Measurements from ENCODE around the gene COQ5.

DNA sequence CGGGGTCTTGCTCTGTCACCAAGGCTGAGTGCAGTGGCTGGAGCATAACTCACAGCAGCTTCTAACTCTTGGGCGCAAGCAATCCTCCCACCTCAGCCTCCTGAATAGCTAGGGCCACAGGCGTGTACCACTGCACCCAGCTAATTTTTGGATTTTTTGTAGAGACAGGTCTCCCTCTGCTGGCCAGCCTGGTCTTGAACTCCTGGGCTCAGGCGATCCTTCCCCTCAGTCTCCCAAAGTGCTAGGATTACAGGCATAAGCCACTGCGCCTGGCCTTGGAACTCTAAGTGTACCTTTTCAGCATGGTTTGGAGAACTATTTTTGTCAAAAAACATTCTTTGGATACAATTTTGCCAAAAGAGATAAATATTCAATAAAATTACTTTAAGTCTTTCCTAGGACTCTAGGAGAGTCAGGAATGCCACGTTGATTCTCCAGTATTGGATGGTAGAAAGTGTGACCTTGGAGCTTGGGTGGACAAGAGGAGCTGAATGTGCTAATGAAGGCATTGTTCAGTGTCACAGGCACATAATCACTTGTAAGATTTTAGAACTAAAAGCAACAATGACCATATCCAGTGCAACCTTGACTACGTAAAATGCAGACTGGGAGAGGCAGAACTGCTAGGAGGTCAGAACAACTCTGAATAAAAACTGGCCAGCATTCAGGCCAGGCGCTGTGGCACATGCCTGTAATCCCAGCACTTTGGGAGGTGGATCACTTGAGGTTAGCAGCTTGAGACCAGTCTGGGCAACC lies 62.2 kb downstream of the COQ5 start:
- TF ChIP-seq, protein P1, sequence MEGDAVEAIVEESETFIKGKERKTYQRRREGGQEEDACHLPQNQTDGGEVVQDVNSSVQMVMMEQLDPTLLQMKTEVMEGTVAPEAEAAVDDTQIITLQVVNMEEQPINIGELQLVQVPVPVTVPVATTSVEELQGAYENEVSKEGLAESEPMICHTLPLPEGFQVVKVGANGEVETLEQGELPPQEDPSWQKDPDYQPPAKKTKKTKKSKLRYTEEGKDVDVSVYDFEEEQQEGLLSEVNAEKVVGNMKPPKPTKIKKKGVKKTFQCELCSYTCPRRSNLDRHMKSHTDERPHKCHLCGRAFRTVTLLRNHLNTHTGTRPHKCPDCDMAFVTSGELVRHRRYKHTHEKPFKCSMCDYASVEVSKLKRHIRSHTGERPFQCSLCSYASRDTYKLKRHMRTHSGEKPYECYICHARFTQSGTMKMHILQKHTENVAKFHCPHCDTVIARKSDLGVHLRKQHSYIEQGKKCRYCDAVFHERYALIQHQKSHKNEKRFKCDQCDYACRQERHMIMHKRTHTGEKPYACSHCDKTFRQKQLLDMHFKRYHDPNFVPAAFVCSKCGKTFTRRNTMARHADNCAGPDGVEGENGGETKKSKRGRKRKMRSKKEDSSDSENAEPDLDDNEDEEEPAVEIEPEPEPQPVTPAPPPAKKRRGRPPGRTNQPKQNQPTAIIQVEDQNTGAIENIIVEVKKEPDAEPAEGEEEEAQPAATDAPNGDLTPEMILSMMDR (conservative IDR thresholded peaks at IDR 0.05; ENCODE audit: low read depth in 2 of 2): peak; percentile 66 to 72
- TF ChIP-seq EZH2 (IDR thresholded peaks at IDR 0.05; ENCODE audit: low read depth, unreplicated experiment) (no peak), EZH2phosphoT487 (IDR thresholded peaks at IDR 0.05; ENCODE audit: unreplicated experiment) (no peak), STAT1 (IDR thresholded peaks at IDR 0.05; ENCODE audit: unreplicated experiment) (no peak), POLR2AphosphoS5 (IDR thresholded peaks at IDR 0.05; ENCODE audit: low read depth) (no peak), CREB1 (CRISPR knock-in tag; IDR thresholded peaks at IDR 0.05; ENCODE audit: low read depth) (no peak)
- TF ChIP-seq, protein P2, sequence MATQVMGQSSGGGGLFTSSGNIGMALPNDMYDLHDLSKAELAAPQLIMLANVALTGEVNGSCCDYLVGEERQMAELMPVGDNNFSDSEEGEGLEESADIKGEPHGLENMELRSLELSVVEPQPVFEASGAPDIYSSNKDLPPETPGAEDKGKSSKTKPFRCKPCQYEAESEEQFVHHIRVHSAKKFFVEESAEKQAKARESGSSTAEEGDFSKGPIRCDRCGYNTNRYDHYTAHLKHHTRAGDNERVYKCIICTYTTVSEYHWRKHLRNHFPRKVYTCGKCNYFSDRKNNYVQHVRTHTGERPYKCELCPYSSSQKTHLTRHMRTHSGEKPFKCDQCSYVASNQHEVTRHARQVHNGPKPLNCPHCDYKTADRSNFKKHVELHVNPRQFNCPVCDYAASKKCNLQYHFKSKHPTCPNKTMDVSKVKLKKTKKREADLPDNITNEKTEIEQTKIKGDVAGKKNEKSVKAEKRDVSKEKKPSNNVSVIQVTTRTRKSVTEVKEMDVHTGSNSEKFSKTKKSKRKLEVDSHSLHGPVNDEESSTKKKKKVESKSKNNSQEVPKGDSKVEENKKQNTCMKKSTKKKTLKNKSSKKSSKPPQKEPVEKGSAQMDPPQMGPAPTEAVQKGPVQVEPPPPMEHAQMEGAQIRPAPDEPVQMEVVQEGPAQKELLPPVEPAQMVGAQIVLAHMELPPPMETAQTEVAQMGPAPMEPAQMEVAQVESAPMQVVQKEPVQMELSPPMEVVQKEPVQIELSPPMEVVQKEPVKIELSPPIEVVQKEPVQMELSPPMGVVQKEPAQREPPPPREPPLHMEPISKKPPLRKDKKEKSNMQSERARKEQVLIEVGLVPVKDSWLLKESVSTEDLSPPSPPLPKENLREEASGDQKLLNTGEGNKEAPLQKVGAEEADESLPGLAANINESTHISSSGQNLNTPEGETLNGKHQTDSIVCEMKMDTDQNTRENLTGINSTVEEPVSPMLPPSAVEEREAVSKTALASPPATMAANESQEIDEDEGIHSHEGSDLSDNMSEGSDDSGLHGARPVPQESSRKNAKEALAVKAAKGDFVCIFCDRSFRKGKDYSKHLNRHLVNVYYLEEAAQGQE (IDR thresholded peaks at IDR 0.05; ENCODE audit: unreplicated experiment): no peak
- TF ChIP-seq, protein P3, sequence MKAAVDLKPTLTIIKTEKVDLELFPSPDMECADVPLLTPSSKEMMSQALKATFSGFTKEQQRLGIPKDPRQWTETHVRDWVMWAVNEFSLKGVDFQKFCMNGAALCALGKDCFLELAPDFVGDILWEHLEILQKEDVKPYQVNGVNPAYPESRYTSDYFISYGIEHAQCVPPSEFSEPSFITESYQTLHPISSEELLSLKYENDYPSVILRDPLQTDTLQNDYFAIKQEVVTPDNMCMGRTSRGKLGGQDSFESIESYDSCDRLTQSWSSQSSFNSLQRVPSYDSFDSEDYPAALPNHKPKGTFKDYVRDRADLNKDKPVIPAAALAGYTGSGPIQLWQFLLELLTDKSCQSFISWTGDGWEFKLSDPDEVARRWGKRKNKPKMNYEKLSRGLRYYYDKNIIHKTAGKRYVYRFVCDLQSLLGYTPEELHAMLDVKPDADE (IDR thresholded peaks at IDR 0.05): no peak

All from GM23338 (cell line).